GM10248 (cell line): ENCODE measurements around the gene RMP24.

Experiments
- CTCF ChIA-PET: fragments of 300-600 bp; sonication (Branson Sonifier 250); formaldehyde crosslinking; extraction: SDS; loops from one replicate; lab custom pipeline; 2021; ENCODE audit warnings: antibody characterized with exemption; lab: Yijun Ruan, JAX
- POLR2A ChIA-PET: fragments of 350-650 bp; sonication (Branson Sonifier 250); formaldehyde crosslinking; extraction: SDS; loops from one replicate; lab custom pipeline; 2020; ENCODE audit warnings: antibody characterized with exemption; lab: Yijun Ruan, JAX
- DNase-seq: peaks from one replicate; pipeline ENCODE4 v3.0.0; 2012; ENCODE audit errors: extremely low spot score
- TF ChIP-seq, protein P1 (sequence below): IDR thresholded peaks from 2 replicates; pipeline ENCODE4 v1.5.1; 2012; ENCODE audit warnings: mild to moderate bottlenecking, low read depth; ENCODE audit errors: extremely low read depth, missing control alignments, control extremely low read depth

The RMP24 gene

GRCh38 chr18:35971661-35972196 lies 750 bp upstream of the RMP24 start:
- ChIA-PET POLR2A (interaction anchor here (0.6 kb wide), 1 partner anchor 135 kb away, joined by 3 read pairs; no protein-coding TSS in a partner anchor), CTCF (interaction anchor here (1.0 to 1.7 kb wide), 3 partner anchors 21 to 34 kb away, joined by 3 to 6 read pairs (median 3); no protein-coding TSS in a partner anchor)
- DNase-seq: no peak
- TF ChIP-seq, protein P1, sequence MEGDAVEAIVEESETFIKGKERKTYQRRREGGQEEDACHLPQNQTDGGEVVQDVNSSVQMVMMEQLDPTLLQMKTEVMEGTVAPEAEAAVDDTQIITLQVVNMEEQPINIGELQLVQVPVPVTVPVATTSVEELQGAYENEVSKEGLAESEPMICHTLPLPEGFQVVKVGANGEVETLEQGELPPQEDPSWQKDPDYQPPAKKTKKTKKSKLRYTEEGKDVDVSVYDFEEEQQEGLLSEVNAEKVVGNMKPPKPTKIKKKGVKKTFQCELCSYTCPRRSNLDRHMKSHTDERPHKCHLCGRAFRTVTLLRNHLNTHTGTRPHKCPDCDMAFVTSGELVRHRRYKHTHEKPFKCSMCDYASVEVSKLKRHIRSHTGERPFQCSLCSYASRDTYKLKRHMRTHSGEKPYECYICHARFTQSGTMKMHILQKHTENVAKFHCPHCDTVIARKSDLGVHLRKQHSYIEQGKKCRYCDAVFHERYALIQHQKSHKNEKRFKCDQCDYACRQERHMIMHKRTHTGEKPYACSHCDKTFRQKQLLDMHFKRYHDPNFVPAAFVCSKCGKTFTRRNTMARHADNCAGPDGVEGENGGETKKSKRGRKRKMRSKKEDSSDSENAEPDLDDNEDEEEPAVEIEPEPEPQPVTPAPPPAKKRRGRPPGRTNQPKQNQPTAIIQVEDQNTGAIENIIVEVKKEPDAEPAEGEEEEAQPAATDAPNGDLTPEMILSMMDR: no peak

GRCh38 chr18:35973650-35974049 lies 1.2 kb downstream of the RMP24 start:
- no peak for DNase-seq
- ChIA-PET POLR2A (no interaction called here), CTCF (interaction anchor here (0.9 to 1.7 kb wide), 4 partner anchors 10 to 618 kb away, joined by 3 to 6 read pairs (median 4); no protein-coding TSS in a partner anchor)
- TF ChIP-seq, protein P1: no peak

- TF ChIP-seq, protein P1: no peak
- ChIA-PET POLR2A (no interaction called here), CTCF (interaction anchor here (1.6 kb wide), 1 partner anchor 619 kb away, joined by 4 read pairs; no protein-coding TSS in a partner anchor)
- DNase-seq: no peak
Measured at GRCh38 chr18:35974181-35974580, 1.7 kb downstream of the RMP24 start.

DNA sequence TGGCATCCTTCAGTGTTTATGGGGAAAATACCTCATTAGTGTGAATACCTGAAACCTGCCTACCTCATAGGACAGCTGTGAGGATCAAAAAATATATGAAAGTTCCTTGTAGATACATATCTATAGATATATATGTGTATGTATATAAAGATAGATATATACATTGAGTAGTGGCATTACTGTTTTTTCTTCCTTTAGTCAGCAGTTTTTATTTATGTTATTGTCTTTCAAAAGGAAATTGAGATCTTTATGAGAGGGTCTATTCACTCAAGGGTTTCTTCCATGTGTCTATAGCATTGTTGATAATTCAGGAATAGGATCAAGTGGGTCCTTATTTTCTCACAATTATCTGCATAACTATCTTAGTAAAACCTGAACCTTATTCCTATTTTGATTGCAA lies 6.6 kb downstream of the RMP24 start:
- CTCF ChIA-PET: no interaction called here
- DNase-seq: no peak
- TF ChIP-seq, protein P1: no peak
- POLR2A ChIA-PET: no interaction called here

DNA sequence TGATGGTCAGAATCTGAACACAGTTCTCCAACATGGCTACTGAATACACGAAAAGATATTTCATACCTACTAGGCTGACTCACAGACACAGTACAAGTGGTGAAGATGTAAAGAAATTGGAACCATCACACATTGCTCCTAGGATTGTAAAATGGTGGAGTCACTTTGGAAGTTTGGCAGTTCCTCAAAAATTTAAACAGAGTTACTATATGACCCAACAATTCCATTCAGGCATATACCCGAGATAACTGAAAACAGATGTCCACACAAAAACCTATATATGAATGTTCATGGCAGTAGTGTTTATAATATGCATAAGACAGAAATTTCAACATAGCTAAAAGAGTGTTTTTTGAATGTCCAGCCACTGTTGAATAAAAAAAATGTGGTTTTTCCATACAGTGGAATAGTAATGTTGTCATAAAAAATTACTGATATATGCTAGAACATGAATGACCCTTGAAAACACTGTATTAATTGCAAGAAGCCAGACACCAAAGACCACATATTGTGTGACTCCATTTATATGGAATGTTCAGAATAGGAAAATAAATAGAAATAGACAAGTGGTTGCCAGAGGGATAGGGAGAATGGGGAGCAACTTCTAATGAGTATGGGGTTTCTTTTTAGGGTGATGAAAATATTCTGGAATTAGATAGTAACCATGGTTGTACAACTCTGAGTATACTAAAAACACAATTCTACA lies 10.1 kb downstream of the RMP24 start:
- TF ChIP-seq, protein P1: no peak
- DNase-seq: no peak
- POLR2A ChIA-PET: no interaction called here
- CTCF ChIA-PET: interaction anchor here (1.6 to 1.7 kb wide), 2 partner anchors 9 to 49 kb away, joined by 3 read pairs; no protein-coding TSS in a partner anchor

DNA sequence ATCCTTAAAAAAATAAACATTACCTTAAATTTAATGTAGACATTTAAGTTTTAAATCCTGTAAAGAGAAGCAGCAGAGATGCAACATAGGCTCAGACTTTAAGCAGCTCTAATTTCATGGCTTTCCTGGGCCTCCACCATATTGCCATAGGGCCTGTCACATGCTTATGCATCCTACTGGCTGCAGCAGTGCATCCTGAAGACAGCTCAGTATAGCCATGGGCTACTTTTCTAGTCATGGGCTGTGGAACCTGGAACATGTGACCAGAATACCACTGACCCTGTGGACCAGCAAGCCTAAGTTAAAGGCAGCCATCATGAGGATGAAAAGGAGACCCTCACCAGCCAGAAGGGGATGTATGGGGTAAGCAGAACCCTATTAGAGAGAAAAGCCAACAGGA lies 10.7 kb downstream of the RMP24 start:
- ChIA-PET POLR2A (no interaction called here), CTCF (interaction anchor here (1.4 to 1.7 kb wide), 2 partner anchors 10 to 48 kb away, joined by 3 read pairs; no protein-coding TSS in a partner anchor)
- TF ChIP-seq, protein P1: no peak
- DNase-seq: no peak
